NCI-H226 (cell line): ENCODE measurements around the gene RFPL4A.

ENCODE experiments used
- DNase-seq: peaks from one replicate; pipeline ENCODE4 v3.0.0-alpha.2; 2015

The RFPL4A gene

DNA sequence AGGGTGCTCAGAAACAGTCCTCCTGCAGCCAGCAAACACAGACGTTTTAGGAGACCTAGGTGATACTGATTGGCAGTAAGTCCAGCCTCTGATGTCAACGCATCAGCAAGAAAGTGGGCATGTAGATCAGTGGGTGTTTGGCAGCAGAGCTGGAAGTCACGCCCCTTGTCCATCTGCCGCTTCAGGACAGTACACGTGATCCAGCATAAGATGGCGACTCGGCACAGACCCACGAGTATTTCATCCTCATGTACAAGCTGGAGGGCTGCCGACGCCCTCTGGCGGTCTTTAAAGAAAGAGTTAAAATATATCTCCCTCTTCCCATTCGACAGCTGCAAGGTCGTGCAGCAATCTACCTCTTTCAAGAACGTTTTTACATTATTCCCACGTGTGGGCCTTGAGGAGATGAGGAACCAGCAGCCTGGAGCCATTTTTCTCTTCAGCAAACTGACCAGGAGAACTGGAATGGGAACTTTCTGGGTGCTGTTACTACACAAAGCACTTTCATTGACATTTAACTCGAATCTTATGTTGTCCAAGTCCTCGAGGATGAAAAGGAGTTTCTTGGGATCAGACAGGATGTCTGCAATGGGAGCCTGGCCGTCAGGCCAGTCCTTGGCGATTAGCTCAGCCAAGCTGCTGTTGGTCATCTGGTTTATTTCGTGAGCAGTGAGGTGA is 50.6 kb downstream of the RFPL4A start:
- DNase-seq: peak; percentile 63

DNA sequence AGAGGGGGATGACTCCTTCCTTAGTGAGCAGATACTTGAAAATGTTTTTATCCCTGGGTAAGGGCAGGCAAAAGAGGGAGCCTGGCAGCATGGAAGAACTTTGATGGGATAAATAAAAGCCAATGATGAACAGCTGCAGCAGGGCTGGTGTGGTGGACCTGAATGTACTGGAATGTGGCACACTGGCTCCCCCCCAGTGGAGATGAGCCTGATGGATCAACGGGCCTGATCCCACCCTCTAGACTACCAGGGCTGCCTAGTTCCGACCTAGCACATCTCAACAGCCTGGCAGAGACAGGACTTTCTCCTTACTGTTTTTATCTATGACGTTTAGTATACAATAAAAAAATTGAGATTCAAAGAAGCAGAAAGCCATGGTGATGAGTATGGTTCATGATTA is 52.4 kb downstream of the RFPL4A start:
- no peak for DNase-seq

GRCh38 chr19:55812449-55812848 is 53.6 kb downstream of the RFPL4A start:
- no peak for DNase-seq
